Measurements from ENCODE around the gene SEMA3D.

- TF ChIP-seq CTCF (IDR thresholded peaks at IDR 0.05): no peak
- TF ChIP-seq POLR2A (IDR thresholded peaks at IDR 0.05): no peak
- no peak for TF ChIP-seq EP300 (IDR thresholded peaks at IDR 0.05)
These were observed 186.0 kb downstream of the SEMA3D start for GRCh38 chr7:85000735-85001350.
